ENCODE results near the gene COL4A6. TPM values are rescaled to one million over a fixed set of nuclear protein-coding genes. Genes with fewer than 3 reads are reported as not detected.

The COL4A6 gene
- total RNA-seq, 1 experiment from 2014 or later = 177 TPM

DNA sequence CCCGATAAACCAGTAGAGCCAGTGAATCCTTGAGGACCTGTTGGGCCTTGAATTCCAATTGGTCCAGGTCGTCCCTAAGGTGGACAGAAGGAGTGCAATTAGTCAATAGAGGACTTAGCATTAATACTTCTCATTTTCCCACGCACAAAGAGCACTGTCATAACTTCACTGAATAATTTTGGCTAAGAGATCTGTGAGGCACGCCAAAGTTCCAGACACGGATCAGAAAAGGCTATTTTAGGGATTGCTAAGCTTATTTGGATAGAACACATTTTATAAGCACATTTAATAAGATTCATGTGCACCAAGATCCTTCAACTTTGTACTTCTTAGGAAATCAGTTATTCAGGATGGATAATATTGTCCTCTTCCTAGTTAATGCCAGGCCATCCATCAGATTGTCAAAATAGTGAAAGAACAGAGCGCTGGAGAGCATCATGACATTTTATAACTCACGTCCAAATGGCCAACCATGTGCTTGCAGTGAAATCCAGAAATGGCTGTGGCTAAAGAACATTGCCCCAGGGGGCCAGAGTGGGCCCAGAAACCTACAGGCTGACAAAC is 216.8 kb downstream of the COL4A6 start:
- no peak for DNase-seq (ENCODE audit: extremely low read depth, low read depth)

DNA sequence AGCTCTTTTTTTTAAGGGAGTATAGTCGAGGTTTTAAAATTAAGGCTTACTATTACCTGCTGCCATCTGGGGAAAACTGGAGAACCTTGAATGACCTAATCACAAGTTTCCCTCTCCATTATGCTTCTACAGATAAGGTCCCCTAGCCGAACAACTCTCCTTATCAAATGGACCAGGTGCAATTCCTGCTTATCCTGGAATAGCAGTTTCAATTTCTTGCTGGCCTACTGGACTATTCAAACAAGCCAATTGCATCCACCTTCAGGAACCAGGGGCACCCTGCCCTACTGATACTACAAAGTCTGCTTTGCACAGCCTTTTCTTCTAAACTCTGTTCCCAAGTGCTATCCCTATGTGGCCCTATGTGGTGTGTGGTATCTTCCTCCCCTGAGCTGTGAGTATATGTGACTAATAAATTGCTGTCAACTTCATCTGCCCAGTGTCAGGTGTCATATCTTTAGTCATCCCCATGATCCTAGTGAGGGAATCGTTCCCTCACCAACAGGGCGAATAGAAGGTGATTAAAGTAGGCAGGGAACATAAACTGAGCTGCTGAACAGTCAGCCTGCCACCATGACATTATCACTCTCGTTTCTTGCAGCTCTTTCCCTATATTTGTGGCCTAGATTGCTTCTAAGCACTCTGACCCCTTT is 218.1 kb downstream of the COL4A6 start:
- no peak for DNase-seq (ENCODE audit: extremely low read depth, low read depth)

DNA sequence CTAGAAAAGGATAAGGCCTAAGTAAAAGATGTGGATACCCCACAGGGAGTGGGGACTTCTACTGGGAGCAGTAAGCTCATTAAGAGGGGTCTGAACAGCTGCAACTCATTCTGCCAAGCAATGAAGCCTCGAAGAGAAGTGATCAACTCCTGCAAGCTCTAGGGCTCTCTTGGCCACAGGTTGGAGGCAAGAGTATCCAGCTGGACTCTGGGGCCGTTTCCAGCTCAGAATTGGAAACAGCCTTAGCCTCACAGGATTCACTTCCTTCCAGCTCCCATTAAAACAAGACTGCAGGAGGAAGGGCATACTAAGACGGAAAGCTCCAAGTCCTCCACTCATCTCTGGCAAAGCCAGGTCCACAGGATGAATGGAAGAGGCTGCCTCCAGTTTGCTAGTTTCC is 220.3 kb downstream of the COL4A6 start:
- no peak for DNase-seq (ENCODE audit: extremely low read depth, low read depth)

DNA sequence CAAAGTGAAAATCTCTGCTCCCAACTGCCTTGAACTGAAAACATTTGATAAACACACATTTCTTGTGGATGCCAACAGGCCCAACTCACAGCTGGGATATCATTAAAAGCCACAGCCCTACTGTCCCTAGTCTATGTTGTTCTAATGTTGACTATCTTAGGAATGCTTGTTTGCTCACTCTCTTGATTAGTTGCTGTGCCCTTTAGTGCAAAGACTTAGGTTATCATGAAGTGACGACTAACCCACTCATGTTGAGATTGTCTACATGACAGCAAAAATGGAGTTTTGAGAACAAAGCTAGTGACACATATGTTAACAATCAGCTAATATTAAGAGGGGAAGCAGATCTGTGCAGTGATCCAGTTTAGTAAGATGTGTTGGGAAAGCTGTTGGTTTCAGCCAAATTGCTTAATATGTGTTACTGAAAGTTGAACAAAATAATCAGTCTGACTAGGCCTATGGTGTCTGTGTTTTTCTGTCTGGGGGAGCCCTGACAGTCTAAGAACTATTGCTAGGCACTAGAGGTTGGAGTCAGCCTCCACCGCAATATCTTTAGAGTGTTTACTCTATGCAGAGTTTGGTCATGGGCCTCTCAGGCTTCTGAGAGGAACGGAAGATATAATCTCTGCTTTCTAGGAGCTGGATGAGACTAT is 221.2 kb downstream of the COL4A6 start:
- DNase-seq (ENCODE audit: extremely low read depth, low read depth) = no peak

DNA sequence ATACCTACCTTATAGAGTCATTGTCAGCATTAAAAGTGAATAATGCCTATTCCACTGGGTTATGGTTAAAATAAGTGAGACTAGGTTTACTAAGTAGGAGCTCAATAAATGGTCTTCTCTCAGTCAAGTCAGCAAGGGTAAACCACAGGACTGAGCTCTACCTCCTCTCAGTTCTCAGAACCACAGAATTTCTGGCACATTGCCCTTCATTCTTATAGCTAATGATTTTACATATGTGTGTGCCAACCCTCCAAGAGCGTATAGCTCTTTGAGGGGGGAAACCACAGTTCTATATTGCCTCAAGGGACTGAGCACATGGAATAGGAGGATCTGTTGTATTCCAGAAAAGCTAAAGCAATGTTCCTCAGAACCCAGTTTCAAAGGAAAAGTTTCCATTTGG is 221.8 kb downstream of the COL4A6 start:
- no peak for DNase-seq (ENCODE audit: extremely low read depth, low read depth)

DNA sequence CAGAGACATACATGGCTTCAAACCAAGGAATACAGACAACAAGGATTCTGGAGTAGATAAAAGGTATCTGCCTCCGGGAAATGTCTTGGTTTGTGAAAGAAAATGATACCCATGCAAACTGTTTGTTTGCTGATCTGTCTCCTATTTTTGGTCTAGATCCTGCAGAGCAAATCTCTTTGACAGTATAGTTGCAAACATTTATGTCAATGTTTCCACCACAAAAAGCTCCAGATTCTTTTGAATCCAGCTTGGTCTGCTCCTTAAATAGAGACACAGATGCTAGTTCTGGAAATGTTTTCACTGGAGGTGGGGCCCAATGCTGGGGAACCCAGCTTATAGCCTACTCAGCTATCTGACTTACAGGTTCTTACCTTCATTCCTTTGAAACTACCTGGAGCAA is 226.9 kb downstream of the COL4A6 start:
- no peak for DNase-seq (ENCODE audit: extremely low read depth, low read depth)

GRCh38 chrX:108209006-108209554 is 229.1 kb downstream of the COL4A6 start:
- DNase-seq (ENCODE audit: extremely low read depth, low read depth) = no peak

- DNase-seq (ENCODE audit: extremely low read depth, low read depth) = no peak
Measured at GRCh38 chrX:108203540-108203939, 234.7 kb downstream of the COL4A6 start.

GRCh38 chrX:108199691-108200090 is 238.5 kb downstream of the COL4A6 start:
- peak; percentile 33 for DNase-seq (ENCODE audit: extremely low read depth, low read depth)

DNA sequence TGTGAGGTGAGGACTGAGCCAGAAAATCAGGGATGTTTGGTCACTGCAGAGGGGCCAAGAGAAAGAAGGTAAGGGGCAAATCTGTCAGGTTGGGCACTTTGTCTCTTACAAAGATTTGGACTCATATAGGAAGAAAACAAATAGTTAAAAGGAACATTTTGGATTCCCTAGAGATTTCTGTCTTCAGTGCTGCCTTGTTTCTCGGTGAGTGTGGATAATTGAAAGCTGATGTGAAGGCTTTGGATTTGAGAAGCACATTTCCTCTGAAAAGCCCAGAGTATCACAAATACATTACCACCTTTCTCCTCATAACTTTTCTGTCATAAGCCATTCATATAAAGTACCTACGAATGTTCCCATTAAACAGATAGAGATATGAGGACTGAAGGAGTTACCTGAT is 239.2 kb downstream of the COL4A6 start:
- no peak for DNase-seq (ENCODE audit: extremely low read depth, low read depth)

DNA sequence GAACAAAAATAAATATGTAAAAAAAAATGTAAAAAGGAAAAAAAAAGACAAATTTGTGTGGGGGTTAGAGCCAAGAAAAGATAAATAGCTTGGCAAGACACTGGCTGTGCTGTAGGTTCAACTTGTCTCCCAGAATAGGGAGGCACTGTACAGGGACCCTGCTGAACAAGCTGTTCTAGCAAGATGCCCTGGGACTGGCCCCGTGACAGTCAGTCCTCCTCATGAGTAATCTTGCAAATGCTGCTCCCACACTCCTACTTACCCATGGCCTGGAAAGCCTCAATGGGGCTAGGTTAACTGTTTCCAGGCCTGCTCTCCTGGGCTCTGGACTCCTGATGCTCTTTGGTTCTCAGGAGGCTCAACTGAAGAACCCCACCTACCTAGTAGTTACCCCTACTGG is 239.8 kb downstream of the COL4A6 start:
- DNase-seq (ENCODE audit: extremely low read depth, low read depth) = no peak

GRCh38 chrX:108186811-108187210 is 251.4 kb downstream of the COL4A6 start:
- peak; percentile 5 for DNase-seq (ENCODE audit: extremely low read depth, low read depth)

DNA sequence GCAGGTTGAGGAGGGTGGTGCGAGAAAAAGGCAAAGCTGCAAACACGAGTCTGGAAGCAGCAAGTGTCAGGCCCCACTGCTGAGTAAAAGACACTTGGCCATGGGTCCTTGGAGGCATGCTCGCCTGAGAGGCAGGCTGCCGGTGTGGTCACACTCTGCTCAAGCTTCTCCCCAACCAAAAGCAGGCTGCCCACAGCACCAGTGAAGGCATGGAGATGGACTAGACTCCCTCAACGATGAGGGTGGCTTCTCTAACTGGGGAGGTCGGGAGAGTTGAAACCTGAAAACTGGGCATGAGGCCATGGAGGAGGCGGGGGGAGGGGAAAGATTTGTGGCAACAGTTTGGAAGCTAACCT is 260.1 kb downstream of the COL4A6 start:
- no peak for DNase-seq (ENCODE audit: extremely low read depth, low read depth)

GRCh38 chrX:108177351-108178142 is 260.7 kb downstream of the COL4A6 start:
- no peak for DNase-seq (ENCODE audit: extremely low read depth, low read depth)

DNA sequence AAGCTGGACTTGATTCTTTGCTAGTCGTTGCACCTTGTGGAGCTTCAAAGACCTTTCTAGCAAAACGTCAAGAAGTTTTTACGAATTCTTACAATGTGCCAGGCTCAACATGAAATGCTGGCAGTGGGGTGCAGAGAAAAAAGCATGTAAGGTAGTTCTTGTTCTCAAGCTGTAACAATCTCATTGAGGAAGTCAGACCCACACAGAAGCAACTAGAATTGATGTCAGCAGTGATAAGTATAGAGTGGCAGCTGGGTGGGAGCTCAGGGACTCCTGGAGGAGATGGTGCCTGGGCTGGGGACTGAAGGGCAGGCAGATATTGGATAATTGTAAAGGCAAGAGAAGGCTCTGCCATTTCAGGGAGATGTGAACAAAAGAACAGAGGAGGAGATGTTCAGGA is 264.3 kb downstream of the COL4A6 start:
- DNase-seq (ENCODE audit: extremely low read depth, low read depth) = no peak

- no peak for DNase-seq (ENCODE audit: extremely low read depth, low read depth)
Measured at GRCh38 chrX:108171671-108172070, 266.6 kb downstream of the COL4A6 start.

DNA sequence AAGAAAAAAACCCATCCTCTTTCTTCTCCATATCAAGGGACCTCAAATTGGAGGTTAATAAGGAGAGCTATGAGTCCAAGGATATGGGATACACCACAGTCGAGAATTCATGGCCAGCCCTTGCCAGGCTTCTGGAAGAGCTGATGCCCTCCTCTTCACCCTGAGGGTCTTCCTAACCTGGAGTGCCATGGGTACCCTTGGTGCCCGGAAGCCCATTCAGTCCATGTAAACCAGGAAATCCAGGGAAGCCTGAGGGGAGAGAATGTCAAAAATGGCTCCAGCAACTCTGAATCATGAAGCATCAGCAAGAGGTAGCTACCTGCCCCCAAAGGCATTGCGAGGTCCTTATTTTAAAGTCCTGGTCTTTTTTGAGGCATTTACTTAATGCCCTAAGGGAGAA is 268.5 kb downstream of the COL4A6 start:
- DNase-seq (ENCODE audit: extremely low read depth, low read depth) = no peak

GRCh38 chrX:108168961-108169740 is 269.1 kb downstream of the COL4A6 start:
- no peak for DNase-seq (ENCODE audit: extremely low read depth, low read depth)

DNA sequence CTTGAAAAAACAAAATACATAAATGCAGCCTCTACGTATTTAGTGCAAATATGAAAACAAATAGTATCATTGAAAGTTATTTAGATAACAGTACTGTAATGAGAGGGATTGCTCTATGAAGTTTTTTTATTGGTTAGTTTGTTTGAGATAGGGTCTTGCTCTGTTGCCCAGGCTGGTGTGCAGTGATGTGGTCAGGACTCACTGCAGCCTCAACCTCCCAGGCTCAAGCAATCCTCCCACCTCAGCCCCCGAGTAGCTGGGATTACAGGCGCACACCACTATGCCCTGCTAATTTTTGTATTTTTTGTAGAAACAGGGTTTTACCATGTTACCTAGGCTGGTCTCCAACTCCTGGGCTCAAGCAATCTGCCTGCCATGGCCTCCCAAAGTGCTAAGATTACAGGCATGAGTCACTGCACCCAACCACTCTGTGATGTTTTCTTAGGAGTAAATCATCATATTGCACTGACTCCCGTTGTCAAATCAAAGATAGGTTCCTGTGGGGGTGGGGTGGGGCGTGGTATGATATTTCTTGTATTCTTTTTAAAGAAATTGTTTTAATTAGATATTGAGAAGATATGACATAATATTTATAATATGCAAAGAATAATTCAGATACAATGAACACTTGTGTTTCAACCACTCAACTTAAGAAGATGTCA is 270.9 kb downstream of the COL4A6 start:
- DNase-seq (ENCODE audit: extremely low read depth, low read depth) = peak; percentile 54

Measured in NCI-H460 (cell line).